PC-3 (cell line): Measurements from ENCODE around the gene RPL29.

Experiments used
- CTCF ChIP-seq: fragments of 300-600 bp; sonication (generic); conservative IDR thresholded peaks from 2 replicates; pipeline ENCODE4 v1.5.1; 2017; ENCODE audit warnings: antibody characterized with exemption, low read depth, mild to moderate bottlenecking, low read length
- EZH2 ChIP-seq: fragments of 300-600 bp; sonication (generic); IDR thresholded peaks from one replicate; pipeline ENCODE4 v1.6.1; 2017; ENCODE audit warnings: antibody characterized with exemption, mild to moderate bottlenecking, low read length; ENCODE audit not compliant: unreplicated experiment
- EZH2phosphoT487 ChIP-seq: fragments of 300-600 bp; sonication (generic); IDR thresholded peaks from 2 replicates; pipeline ENCODE4 v1.6.1; 2018; ENCODE audit warnings: mild to moderate bottlenecking, antibody characterized with exemption, low read length, borderline replicate concordance

DNA sequence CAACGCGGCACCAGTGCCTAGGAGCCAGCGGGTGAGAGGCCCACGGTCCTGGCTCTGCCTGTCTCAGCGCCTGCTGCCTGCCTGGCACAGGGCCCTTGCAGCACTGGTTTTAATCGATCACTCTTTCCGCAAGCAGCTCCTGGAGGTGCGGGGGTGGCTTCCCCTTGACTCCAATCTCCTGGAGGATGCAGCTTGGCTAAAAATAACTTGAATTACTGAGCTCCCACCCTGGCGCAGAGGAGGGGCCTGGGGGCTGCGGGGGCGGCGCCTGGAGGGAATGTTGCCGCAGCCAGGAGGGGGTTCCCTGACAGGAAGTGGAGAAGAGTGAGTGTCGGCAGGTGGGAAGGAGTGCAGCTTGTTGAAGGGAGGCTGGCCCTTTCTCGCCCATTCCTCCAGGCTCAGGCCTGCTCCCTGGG lies 9.9 kb upstream of the RPL29 start:
- no peak for TF ChIP-seq CTCF
- TF ChIP-seq EZH2phosphoT487 = no peak
- no peak for TF ChIP-seq EZH2
